ENCODE data around the gene KCNS1. TPM values are rescaled to one million over a fixed set of nuclear protein-coding genes. Genes with fewer than 3 reads are reported as not detected.

KCNS1 gene
- total RNA-seq, 6 donors from 2014 or later: 0.69 to 4.7 (median 2.6) TPM

GRCh38 chr20:45042978-45043377, 57.9 kb downstream of the KCNS1 start:
- no peak overlapping the region for H3K4me3 ChIP-seq
- TF ChIP-seq EP300 (IDR thresholded peaks at IDR 0.05) (no peak), POLR2A (IDR thresholded peaks at IDR 0.05) (no peak), POLR2AphosphoS5 (IDR thresholded peaks at IDR 0.05) (no peak), CTCF (IDR thresholded peaks at IDR 0.05) (no peak)
- H3K27me3 ChIP-seq: no peaks in the 10 kb centered on the region
- ATAC-seq (ENCODE audit: low FRiP score in 2 of 2): no peak
- 96 to 100% methylated on average over 1 of the region's 1 CpG for WGBS, 2 donors
- H3K4me1 ChIP-seq: peaks cover 26 to 54% (median 42%) of the 10 kb centered on the region in 4 donors
- H3K27ac ChIP-seq: no peak overlapping the region
- no peak for DNase-seq
- H3K9me3 ChIP-seq: no peaks in the 10 kb centered on the region
- H3K36me3 ChIP-seq: no peaks in the 10 kb centered on the region

Other genes with a start within 250 kb of the KCNS1 start
- gene YWHAB, start 215.4 kb downstream of the KCNS1 start, total RNA-seq: 100 to 1,000 TPM in 4 of 6 donors, 10 to 100 TPM in 2; 61.0 to 201 (median 123) TPM
- gene PABPC1L, start 191.1 kb downstream of the KCNS1 start, total RNA-seq: 100 to 1,000 TPM in 1 of 6 donors, 10 to 100 TPM in 5; 15.7 to 130 (median 43.7) TPM
- gene TOMM34, start 140.7 kb downstream of the KCNS1 start, total RNA-seq: 10 to 100 TPM in 5 of 6 donors, 1 to 10 TPM in 1; 6.2 to 26.1 (median 13.5) TPM
- gene STK4, start 134.6 kb downstream of the KCNS1 start, total RNA-seq: 10 to 100 TPM; 31.0 to 76.1 (median 44.1) TPM
- 1 to 10 TPM in 1 of 6 donors, under 1 TPM in 1, not detected in 4; 0.57 to 2.0 TPM for gene WFDC5, start 14.0 kb upstream of the KCNS1 start, total RNA-seq
- 1 to 10 TPM in 4 of 6 donors, under 1 TPM in 1, not detected in 1; 0.67 to 7.1 (median 5.0) TPM for gene WFDC12, start 23.3 kb upstream of the KCNS1 start, total RNA-seq
- 10 to 100 TPM in 1 of 6 donors, 1 to 10 TPM in 4, not detected in 1; 3.2 to 16.7 (median 5.2) TPM for gene PI3, start 73.8 kb upstream of the KCNS1 start, total RNA-seq
- not detected for gene SEMG1, start 105.9 kb upstream of the KCNS1 start, total RNA-seq
- not detected for gene SEMG2, start 120.2 kb upstream of the KCNS1 start, total RNA-seq
- 1,000 to 10,000 TPM; 1,039 to 7,285 (median 2,025) TPM for gene SLPI, start 153.4 kb upstream of the KCNS1 start, total RNA-seq
- gene RBPJL, start 205.7 kb upstream of the KCNS1 start, total RNA-seq: under 1 TPM in 2 of 6 donors, not detected in 4; 0.09 to 0.13 TPM
- gene MATN4, start 207.2 kb upstream of the KCNS1 start, total RNA-seq: under 1 TPM in 2 of 6 donors, not detected in 4; 0.30 to 0.44 TPM
- gene SDC4, start 247.3 kb upstream of the KCNS1 start, total RNA-seq: 100 to 1,000 TPM; 178 to 568 (median 291) TPM